DMS53 (cell line): ENCODE measurements around the gene CDC42EP5.

Experiments
- DNase-seq: peaks from one replicate; lab custom pipeline; 2025; lab: John Stamatoyannopoulos, UW

The CDC42EP5 gene

GRCh38 chr19:54462047-54462654 is 10.9 kb downstream of the CDC42EP5 start:
- DNase-seq: peak; percentile 48

- peak; percentile 53 for DNase-seq
Observed at GRCh38 chr19:54461613-54462012, 11.5 kb downstream of the CDC42EP5 start.

DNA sequence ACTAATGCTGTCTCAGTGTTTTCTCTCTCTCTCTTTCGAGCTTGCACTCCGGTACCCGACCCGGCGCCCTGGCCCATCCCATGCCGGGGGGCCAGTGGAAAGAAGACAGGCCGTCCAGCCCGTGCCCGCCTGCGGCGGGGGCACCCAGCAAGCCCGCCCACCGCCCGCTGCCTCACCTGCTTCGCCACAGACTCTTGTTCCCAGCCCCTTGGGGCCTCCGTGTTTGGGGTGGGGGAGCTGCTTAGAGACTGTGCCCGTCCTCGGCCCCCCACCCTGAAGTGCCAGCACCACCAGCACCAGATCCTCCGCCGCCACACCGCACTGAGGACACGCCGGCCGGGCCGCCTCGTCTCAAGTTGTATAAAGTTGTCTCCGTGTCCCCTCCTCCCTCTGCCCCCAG is 11.9 kb downstream of the CDC42EP5 start:
- DNase-seq: no peak

DNA sequence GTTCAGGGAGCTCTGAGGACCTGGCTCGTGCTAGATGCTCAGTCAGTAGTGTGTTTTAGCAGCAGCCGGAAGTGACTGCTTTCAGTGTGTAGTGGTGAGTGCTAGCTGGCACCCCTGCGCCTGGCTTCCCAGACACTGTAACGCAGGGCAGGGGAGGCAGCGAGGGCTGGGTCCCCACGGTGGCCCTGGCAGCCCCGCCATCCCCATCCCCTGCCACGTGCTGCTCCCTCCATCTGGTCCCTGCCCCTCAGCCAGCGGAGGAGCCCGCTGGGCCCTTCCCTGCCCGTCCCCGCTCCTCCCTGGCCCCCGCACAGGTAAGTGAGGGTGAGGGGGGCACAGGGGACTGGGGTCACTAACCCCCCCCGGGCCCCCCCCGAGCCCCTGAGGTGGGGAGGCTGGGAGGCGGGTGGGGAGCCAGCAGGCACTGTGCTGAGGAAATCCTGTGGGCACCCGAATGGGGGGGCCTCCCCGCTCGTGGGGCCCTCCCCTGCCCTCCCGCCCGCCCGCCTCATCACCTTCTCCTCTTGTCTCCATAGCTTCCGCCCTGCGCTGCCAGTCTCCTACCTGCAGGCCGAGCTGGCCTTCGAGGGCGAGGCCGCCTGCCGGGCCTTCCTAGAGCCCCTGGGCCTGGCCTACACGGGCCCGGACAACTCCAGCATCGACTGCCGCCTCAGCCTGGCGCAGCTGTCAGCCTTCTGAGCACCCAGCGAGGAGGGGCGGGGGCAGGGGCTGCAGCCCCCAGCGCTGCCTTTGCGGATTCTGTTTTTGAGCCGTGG is 12.7 kb downstream of the CDC42EP5 start:
- DNase-seq: no peak

- peak; percentile 91 for DNase-seq
Observed at GRCh38 chr19:54459282-54460229, 13.5 kb downstream of the CDC42EP5 start.

- DNase-seq: no peak
Observed at GRCh38 chr19:54458648-54459281, 14.3 kb downstream of the CDC42EP5 start.

DNA sequence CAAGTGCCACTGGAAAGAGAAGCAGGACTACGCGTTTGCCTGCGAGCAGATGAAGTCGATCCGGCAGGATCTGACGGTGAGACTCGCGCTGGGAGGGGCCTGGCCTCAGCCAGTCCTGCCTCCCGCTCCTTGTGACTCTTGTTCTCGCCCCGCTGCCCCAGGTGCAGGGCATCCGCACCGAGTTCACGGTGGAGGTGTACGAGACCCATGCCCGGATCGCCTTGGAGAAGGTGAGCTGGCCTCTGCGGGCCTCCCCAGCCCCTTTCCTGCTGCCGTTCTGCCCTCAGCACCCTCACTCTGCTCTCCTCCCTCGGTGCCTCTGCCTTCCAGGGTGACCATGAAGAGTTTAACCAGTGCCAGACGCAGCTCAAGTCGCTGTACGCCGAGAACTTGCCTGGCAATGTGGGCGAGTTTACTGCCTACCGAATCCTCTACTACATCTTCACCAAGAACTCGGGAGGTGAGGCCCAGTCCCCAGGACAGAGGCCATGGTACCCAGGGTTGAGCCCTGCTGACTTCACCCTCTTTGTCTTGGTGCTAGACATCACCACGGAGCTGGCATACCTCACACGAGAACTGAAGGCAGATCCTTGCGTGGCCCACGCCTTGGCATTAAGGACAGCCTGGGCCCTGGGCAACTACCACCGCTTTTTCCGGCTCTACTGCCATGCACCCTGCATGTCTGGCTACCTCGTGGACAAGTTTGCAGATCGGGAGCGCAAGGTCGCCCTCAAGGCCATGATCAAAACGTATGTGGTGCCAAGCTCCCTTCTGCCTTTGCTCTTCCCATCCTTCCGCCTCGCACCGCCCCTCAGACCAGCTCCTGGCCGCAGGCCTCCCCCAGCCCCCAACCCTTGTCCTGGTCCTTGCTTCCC is 15.1 kb downstream of the CDC42EP5 start:
- DNase-seq: peak; percentile 23

DNA sequence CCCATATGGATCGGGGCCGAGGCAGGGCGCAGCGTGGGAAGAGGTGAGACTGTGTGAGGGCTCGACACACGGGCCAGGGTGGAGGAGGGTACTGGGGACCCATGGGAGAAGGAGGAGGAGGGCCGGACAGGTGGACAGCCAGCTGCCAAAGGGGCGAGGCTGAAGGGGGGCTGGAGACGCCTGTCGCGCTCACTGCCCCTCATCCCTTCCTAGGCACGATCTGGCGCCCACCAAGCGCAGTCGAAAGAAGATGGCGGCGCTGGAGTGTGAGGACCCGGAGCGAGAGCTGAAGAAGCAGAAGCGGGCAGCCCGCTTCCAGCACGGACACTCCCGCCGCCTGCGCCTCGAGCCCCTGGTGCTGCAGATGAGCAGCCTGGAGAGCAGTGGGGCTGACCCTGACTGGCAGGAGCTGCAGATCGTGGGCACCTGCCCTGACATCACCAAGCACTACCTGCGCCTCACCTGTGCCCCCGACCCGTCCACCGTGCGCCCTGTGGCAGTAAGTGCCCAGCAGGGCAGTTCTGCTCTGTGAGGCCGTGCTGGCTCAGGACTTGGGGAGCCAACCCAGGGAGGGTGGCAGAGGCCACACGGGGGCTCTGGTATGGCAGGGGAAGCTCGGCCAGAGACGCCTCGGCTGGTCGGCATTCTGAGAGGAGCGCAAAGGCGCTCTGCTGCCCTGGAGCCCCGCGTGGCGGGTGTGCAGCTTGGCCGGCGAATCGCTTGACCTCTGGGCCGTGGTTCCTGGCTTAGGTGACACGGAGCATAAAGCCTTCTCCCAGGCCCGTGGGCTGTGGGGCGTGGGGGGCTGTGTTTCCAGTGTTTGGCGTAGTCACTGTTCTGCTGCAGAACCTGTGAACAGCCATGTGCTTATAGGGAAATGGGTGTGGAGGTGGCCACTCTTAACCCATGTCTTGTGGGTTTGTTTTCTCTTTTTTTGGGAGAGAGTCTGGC is 16.4 kb downstream of the CDC42EP5 start:
- DNase-seq: no peak

GRCh38 chr19:54455786-54456422 is 17.2 kb downstream of the CDC42EP5 start:
- DNase-seq: no peak

DNA sequence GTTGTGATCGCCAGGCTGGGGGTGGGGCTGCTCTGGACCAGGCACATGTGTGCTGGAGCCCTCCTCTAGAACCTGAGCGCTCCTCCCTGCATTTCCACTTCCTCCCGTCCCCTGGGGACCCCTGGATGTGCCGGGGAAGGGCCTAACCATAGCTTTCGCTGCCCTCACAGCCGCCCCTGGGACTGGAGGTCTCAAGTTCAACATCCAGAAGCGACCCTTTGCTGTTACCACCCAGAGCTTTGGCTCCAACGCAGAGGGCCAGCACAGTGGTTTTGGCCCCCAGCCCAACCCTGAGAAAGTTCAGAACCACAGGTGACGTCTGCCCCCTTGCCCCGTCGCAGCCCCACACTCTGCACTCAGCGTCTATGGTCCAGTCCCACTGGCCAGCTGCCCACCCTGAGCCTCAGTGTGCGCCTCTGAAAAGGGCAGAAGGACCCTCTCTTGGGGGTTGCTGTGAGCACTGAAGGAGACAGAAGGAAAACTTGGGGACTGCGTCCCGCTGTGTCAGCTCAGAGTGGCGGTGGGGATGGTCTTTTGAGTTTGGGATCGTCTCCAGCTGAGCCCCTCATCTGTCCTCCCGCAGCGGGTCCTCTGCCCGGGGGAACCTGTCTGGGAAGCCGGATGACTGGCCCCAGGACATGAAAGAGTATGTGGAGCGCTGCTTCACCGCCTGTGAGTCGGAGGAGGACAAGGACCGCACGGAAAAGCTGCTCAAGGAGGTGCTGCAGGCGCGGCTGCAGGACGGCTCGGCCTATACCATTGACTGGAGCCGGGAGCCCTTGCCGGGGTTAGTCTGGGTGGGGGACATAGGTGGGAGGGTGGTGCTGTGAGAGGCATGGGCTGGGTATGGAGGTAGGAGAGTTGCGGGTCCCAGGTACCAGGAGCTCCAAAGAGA is 18.1 kb downstream of the CDC42EP5 start:
- no peak for DNase-seq

- DNase-seq: no peak
Observed at GRCh38 chr19:54453921-54454780, 18.9 kb downstream of the CDC42EP5 start.

DNA sequence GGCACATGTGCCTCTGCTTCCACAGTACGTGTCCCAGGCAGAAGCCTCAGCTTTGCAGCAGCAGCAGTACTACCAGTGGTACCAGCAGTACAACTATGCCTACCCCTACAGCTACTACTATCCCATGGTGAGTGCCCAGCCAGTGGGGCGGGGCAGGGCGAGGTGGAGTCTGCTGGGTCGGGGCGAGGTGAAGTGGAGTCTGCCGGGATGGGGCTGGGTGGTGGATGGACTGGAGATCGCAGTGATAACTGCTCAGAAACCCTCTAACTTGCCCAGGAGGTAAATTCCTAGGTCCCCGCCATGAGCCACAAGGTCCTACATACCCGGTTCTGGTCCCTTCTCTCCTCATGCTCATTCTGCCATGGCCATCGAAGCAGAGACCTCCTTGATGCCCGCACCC is 20.5 kb downstream of the CDC42EP5 start:
- no peak for DNase-seq

GRCh38 chr19:54451997-54452396 is 21.1 kb downstream of the CDC42EP5 start:
- no peak for DNase-seq

- DNase-seq: peak; percentile 59
Observed at GRCh38 chr19:54451331-54451871, 21.7 kb downstream of the CDC42EP5 start.

- peak; percentile 61 for DNase-seq
Observed at GRCh38 chr19:54449701-54450069, 23.4 kb downstream of the CDC42EP5 start.

- peak; percentile 98 for DNase-seq
Observed at GRCh38 chr19:54448774-54449700, 24.1 kb downstream of the CDC42EP5 start, which contains the start of gene LENG8. Gene LENG8 (plus strand): TSS chr19:54449199. CDS start chr19:54451345, 2,146 bp downstream.
